22Rv1 (cell line): ENCODE results near the gene SYTL1.
A peak's percentile ranks its signal among the peaks of the same experiment; 100 is the strongest.

ENCODE experiments used
- H3K27ac ChIP-seq: fragments of 450-650 bp; 2 replicates; pipeline ENCODE4 v1.5.1; 2017
- CTCF ChIP-seq: fragments of 450-650 bp; IDR thresholded peaks from 2 replicates; pipeline ENCODE4 v1.5.1; 2017; ENCODE audit warnings: mild to moderate bottlenecking
- ZFX ChIP-seq: fragments of 450-650 bp; IDR thresholded peaks from 2 replicates; pipeline ENCODE4 v1.6.1; 2017; ENCODE audit warnings: antibody characterized with exemption, borderline replicate concordance

Gene SYTL1

GRCh38 chr1:27332536-27333281 lies 9.1 kb upstream of the SYTL1 start:
- TF ChIP-seq ZFX (no peak), CTCF (peak; percentile 93)
- no peak overlapping the region for H3K27ac ChIP-seq

- TF ChIP-seq CTCF: no peak
- no peak for TF ChIP-seq ZFX
- no peak overlapping the region for H3K27ac ChIP-seq
Observed at GRCh38 chr1:27333717-27334279, 8.0 kb upstream of the SYTL1 start.

- TF ChIP-seq ZFX: no peak
- no peak for TF ChIP-seq CTCF
- H3K27ac ChIP-seq: no peak overlapping the region
Observed at GRCh38 chr1:27335506-27336422, 6.1 kb upstream of the SYTL1 start.

- no peak overlapping the region for H3K27ac ChIP-seq
- no peak for TF ChIP-seq ZFX
Observed at GRCh38 chr1:27336756-27337155, 5.1 kb upstream of the SYTL1 start.

- TF ChIP-seq ZFX (no peak), CTCF (no peak)
- H3K27ac ChIP-seq: no peak overlapping the region
Observed at GRCh38 chr1:27338751-27339150, 3.1 kb upstream of the SYTL1 start.

- TF ChIP-seq ZFX (no peak), CTCF (no peak)
- no peak overlapping the region for H3K27ac ChIP-seq
Observed at GRCh38 chr1:27339213-27339612, 2.6 kb upstream of the SYTL1 start.

GRCh38 chr1:27342391-27342777 lies 562 bp downstream of the SYTL1 start:
- no peak for TF ChIP-seq ZFX
- TF ChIP-seq CTCF: no peak
- peak overlapping the region; percentile 76 for H3K27ac ChIP-seq
